Nephron progenitor cell (in vitro differentiated cells): Measurements from ENCODE around the gene PLXNA2.
A peak's percentile ranks its signal among the peaks of the same experiment; 100 is the strongest.

ENCODE experiments used
- DNase-seq: peaks from one replicate; pipeline ENCODE4 v3.0.0; 2021
- H3K27ac Mint-ChIP-seq: 2 replicates; pipeline ENCODE4 v1.8.0; 2021; ENCODE audit warnings: mild to moderate bottlenecking, moderate library complexity, mixed read lengths
- H3K27me3 Mint-ChIP-seq: 2 replicates; pipeline ENCODE4 v1.8.0; 2021; ENCODE audit warnings: mild to moderate bottlenecking, low read depth, mixed read lengths; ENCODE audit not compliant: poor library complexity
- H3K36me3 Mint-ChIP-seq: 2 replicates; pipeline ENCODE4 v1.8.0; 2021; ENCODE audit warnings: low read depth, mixed read lengths
- H3K4me1 Mint-ChIP-seq: 2 replicates; pipeline ENCODE4 v1.8.0; 2021; ENCODE audit warnings: mixed read lengths
- H3K4me3 Mint-ChIP-seq: 2 replicates; pipeline ENCODE4 v1.8.0; 2021; ENCODE audit warnings: mild to moderate bottlenecking, moderate library complexity, mixed read lengths
- H3K9me3 Mint-ChIP-seq: 2 replicates; pipeline ENCODE4 v1.8.0; 2021; ENCODE audit warnings: mild to moderate bottlenecking, moderate library complexity, mixed read lengths
- TF ChIP-seq, protein P1 (sequence below): fragments of 200-600 bp; sonication (generic); IDR thresholded peaks from 2 replicates; pipeline ENCODE4 v1.5.0; 2021; ENCODE audit warnings: antibody characterized with exemption

The PLXNA2 gene

DNA sequence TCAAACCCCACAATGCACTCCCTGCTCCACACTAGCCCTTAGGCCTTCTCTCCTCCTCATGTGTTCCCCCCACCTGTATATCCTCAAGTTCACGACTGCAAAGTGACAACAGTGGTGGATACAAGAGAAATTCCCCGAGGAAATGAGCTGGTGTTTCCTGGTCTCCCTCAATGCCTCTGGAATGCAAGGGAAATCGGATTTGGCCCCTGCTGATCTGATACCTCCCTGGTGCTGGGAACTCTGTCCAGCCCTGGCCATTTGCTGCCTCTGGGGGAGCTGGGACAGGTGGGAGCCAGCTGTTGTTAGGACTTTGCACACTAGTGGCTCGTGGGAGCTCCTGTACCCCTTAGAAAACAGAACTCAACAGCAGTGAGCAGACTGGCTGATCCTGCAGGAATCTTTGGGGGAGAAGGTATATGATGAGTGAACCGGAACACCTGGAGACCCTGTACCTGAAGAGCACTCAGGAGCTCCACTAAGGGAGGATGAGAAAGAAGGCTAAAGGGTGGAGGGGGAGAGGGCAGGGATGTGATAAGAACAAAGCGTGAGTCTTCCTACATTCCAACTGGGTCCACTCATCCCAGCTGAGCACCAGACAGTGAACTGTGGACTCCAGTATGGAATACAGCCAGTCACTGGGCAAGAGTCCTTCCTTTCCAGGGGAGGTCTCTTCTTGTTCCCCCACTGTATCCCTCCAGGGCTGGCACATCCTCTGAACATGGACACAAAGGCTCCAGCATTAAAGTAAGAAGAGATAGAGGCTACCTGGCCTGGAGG lies 69.3 kb downstream of the PLXNA2 start:
- no peak for DNase-seq
- Mint-ChIP-seq H3K27ac (no peak overlapping the region), H3K4me1 (peaks cover 90% of the 10 kb centered on the region), H3K36me3 (peaks cover 22% of the 10 kb centered on the region), H3K27me3 (peaks cover 30% of the 10 kb centered on the region), H3K4me3 (no peak overlapping the region), H3K9me3 (no peaks in the 10 kb centered on the region)
- TF ChIP-seq, protein P1, sequence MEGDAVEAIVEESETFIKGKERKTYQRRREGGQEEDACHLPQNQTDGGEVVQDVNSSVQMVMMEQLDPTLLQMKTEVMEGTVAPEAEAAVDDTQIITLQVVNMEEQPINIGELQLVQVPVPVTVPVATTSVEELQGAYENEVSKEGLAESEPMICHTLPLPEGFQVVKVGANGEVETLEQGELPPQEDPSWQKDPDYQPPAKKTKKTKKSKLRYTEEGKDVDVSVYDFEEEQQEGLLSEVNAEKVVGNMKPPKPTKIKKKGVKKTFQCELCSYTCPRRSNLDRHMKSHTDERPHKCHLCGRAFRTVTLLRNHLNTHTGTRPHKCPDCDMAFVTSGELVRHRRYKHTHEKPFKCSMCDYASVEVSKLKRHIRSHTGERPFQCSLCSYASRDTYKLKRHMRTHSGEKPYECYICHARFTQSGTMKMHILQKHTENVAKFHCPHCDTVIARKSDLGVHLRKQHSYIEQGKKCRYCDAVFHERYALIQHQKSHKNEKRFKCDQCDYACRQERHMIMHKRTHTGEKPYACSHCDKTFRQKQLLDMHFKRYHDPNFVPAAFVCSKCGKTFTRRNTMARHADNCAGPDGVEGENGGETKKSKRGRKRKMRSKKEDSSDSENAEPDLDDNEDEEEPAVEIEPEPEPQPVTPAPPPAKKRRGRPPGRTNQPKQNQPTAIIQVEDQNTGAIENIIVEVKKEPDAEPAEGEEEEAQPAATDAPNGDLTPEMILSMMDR, result no peak

GRCh38 chr1:208174200-208174599 lies 70.0 kb downstream of the PLXNA2 start:
- DNase-seq, result no peak
- Mint-ChIP-seq H3K4me1 (peaks cover 90% of the 10 kb centered on the region), H3K9me3 (no peaks in the 10 kb centered on the region), H3K4me3 (no peak overlapping the region), H3K36me3 (peaks cover 23% of the 10 kb centered on the region), H3K27me3 (peaks cover 33% of the 10 kb centered on the region), H3K27ac (no peak overlapping the region)
- TF ChIP-seq, protein P1, result no peak

DNA sequence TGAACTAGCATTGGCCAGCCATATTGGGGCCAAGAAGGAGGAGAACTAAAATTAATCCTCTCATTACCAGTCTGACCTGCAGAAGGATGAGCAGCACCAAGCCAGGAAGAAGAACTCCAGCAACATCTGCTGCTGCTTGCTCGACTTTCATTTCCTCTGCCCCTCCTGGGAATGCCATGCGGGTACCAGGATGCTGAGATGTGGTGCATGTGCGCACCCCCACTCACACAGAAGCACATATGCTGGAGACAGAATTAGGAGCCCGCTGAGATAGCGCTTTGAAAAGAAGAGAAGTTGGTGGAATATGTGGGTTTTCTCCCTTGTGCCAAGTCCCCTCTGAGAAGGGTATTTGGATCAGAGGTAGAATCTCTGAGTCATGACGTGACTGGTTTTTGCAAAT lies 70.4 kb downstream of the PLXNA2 start:
- peaks cover 33% of the 10 kb centered on the region for H3K27me3 Mint-ChIP-seq

DNA sequence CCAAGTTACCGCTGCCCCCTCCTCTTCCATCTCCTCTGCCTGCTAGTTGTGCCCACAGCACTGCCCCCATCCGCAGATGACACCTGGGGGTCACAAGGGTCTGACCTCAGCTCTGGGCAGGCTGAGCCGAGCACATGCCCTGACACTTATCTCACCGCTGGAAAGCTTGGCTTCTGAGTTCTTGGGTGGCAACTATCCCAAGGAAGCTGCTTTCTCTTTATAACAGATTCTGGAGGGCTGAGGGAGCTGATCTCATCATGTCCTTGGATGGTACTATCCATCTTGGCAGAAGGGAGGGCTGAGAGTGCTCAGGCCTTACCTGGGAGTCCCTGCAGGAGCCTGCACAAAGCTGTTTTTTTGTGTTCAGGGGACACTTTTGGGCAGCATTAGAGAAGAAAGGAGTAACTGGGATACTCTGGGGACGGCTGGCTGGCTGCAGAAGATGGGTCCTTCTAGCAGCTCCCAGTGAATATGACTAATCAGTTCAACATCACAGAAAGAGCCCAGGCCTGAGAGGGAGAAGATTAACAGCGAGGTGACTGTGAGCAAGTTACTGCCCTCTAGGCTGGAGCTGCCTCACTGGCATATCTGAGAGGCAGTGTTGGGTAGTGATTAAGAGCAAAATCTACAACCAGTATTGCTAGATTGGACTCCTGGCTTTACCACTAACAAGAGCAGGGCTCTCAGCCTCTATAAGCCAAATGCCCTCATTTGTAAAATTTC lies 71.6 kb downstream of the PLXNA2 start:
- H3K36me3 Mint-ChIP-seq, result peaks cover 27% of the 10 kb centered on the region
- peaks cover 29% of the 10 kb centered on the region for H3K27me3 Mint-ChIP-seq
- no peak overlapping the region for H3K4me3 Mint-ChIP-seq
- DNase-seq, result no peak
- no peak overlapping the region for H3K27ac Mint-ChIP-seq
- no peaks in the 10 kb centered on the region for H3K9me3 Mint-ChIP-seq
- H3K4me1 Mint-ChIP-seq, result peaks cover 80% of the 10 kb centered on the region
- TF ChIP-seq, protein P1, result no peak

More for the DNA sequence above, 70.4 kb downstream of the PLXNA2 start:
- Mint-ChIP-seq H3K4me1 (peaks cover 90% of the 10 kb centered on the region), H3K4me3 (peak overlapping the region; percentile 33), H3K27ac (no peak overlapping the region), H3K9me3 (no peaks in the 10 kb centered on the region), H3K36me3 (peaks cover 27% of the 10 kb centered on the region)
- TF ChIP-seq, protein P1, result no peak
- DNase-seq, result no peak

DNA sequence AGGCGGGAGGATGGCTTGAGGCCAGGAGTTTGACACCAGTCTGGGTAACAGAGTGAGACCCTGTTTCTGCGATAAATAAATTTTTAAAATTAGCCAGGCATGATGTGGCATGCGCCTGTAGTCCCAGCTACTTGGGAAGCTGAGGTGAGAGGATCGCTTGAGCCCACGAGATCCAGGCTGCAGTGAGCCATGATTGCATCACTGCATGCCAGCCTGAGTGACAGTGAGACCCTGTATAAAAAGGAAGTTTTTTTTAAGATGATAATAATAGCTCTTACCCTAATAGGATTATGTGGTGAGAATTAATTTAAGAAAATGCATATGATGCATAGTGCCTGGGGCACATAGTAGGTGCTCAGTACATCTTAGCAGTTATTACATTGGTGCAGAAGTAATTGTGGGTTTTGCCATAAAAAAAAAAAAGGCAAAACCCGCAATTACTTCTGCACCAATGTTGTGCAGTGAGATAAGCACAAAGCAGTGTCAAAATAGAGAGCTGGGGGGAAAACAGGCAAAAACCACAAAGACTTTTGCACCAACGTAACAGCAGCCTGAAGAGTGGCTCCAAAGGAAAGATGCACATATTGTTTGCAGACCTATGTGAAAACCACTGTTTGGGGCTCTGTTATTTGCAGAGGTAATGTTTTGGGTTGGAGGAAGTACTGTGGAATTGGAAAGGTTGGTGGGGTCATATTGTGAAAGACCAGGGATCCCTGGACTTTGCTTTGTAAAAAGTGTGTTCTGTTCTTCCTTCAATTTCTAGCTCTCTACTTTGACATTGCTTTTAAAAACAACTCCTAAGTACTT lies 72.4 kb downstream of the PLXNA2 start:
- TF ChIP-seq, protein P1, result no peak
- Mint-ChIP-seq H3K27ac (no peak overlapping the region), H3K4me3 (no peak overlapping the region), H3K36me3 (peaks cover 24% of the 10 kb centered on the region), H3K4me1 (peaks cover 79% of the 10 kb centered on the region), H3K27me3 (peaks cover 30% of the 10 kb centered on the region), H3K9me3 (no peaks in the 10 kb centered on the region)
- no peak for DNase-seq
